Measurements from ENCODE around the gene WHAMM.

GRCh38 chr15:82790321-82790720, 19.1 kb upstream of the WHAMM start:
- TF ChIP-seq, protein P1, sequence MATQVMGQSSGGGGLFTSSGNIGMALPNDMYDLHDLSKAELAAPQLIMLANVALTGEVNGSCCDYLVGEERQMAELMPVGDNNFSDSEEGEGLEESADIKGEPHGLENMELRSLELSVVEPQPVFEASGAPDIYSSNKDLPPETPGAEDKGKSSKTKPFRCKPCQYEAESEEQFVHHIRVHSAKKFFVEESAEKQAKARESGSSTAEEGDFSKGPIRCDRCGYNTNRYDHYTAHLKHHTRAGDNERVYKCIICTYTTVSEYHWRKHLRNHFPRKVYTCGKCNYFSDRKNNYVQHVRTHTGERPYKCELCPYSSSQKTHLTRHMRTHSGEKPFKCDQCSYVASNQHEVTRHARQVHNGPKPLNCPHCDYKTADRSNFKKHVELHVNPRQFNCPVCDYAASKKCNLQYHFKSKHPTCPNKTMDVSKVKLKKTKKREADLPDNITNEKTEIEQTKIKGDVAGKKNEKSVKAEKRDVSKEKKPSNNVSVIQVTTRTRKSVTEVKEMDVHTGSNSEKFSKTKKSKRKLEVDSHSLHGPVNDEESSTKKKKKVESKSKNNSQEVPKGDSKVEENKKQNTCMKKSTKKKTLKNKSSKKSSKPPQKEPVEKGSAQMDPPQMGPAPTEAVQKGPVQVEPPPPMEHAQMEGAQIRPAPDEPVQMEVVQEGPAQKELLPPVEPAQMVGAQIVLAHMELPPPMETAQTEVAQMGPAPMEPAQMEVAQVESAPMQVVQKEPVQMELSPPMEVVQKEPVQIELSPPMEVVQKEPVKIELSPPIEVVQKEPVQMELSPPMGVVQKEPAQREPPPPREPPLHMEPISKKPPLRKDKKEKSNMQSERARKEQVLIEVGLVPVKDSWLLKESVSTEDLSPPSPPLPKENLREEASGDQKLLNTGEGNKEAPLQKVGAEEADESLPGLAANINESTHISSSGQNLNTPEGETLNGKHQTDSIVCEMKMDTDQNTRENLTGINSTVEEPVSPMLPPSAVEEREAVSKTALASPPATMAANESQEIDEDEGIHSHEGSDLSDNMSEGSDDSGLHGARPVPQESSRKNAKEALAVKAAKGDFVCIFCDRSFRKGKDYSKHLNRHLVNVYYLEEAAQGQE (IDR thresholded peaks at IDR 0.05; ENCODE audit: low read depth), result no peak
- no peak for TF ChIP-seq FOXM1 (IDR thresholded peaks at IDR 0.05; ENCODE audit: borderline replicate concordance, low read depth)
- TF ChIP-seq EP300 (IDR thresholded peaks at IDR 0.05; ENCODE audit: borderline replicate concordance), result no peak
- TF ChIP-seq, protein P2, sequence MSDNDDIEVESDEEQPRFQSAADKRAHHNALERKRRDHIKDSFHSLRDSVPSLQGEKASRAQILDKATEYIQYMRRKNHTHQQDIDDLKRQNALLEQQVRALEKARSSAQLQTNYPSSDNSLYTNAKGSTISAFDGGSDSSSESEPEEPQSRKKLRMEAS (IDR thresholded peaks at IDR 0.05), result no peak
- no peak for TF ChIP-seq NFIC (IDR thresholded peaks at IDR 0.05)
- TF ChIP-seq TAF1 (IDR thresholded peaks at IDR 0.05; ENCODE audit: low read depth), result no peak
- TF ChIP-seq RAD21 (IDR thresholded peaks at IDR 0.05; ENCODE audit: low read depth), result no peak
- no peak for TF ChIP-seq CEBPB (IDR thresholded peaks at IDR 0.05)
